ENCODE results near the gene ZWILCH.

The ZWILCH gene

GRCh38 chr15:66564136-66565041 lies 59.3 kb downstream of the ZWILCH start:
- no peak overlapping the region for H3K9ac ChIP-seq
- peaks cover 16% of the 10 kb centered on the region for H3K4me1 ChIP-seq (ENCODE audit: low read depth, poor library complexity, severe bottlenecking)
- H2AFZ ChIP-seq (ENCODE audit: low read depth) = no peak overlapping the region
- no peaks in the 10 kb centered on the region for H4K20me1 ChIP-seq (ENCODE audit: insufficient read depth)
- H3K4me3 ChIP-seq (IDR thresholded peaks at IDR 0.05; ENCODE audit: insufficient read depth, low read depth, low read length) = no peak overlapping the region
- no peak for TF ChIP-seq CTCF (conservative IDR thresholded peaks at IDR 0.05; ENCODE audit: low read depth, low read length)
- no peaks in the 10 kb centered on the region for H3K79me2 ChIP-seq (ENCODE audit: insufficient read depth, low read depth)
- no peaks in the 10 kb centered on the region for H3K27me3 ChIP-seq (ENCODE audit: insufficient read depth, low read depth)
- H3K4me2 ChIP-seq = no peak overlapping the region
- no peak overlapping the region for H3K27ac ChIP-seq
- H3K36me3 ChIP-seq (ENCODE audit: insufficient read depth) = no peaks in the 10 kb centered on the region

GRCh38 chr15:66565141-66565641 lies 60.1 kb downstream of the ZWILCH start:
- H3K4me2 ChIP-seq = no peak overlapping the region
- H3K4me3 ChIP-seq (IDR thresholded peaks at IDR 0.05; ENCODE audit: insufficient read depth, low read depth, low read length) = no peak overlapping the region
- no peak for TF ChIP-seq CTCF (conservative IDR thresholded peaks at IDR 0.05; ENCODE audit: low read depth, low read length)
- no peaks in the 10 kb centered on the region for H4K20me1 ChIP-seq (ENCODE audit: insufficient read depth)
- H3K27me3 ChIP-seq (ENCODE audit: insufficient read depth, low read depth) = no peaks in the 10 kb centered on the region
- no peaks in the 10 kb centered on the region for H3K79me2 ChIP-seq (ENCODE audit: insufficient read depth, low read depth)
- H3K36me3 ChIP-seq (ENCODE audit: insufficient read depth) = no peaks in the 10 kb centered on the region
- peaks cover 16% of the 10 kb centered on the region for H3K4me1 ChIP-seq (ENCODE audit: low read depth, poor library complexity, severe bottlenecking)
- H3K9ac ChIP-seq = no peak overlapping the region
- no peak overlapping the region for H2AFZ ChIP-seq (ENCODE audit: low read depth)
- H3K27ac ChIP-seq = no peak overlapping the region

GRCh38 chr15:66565741-66566144 lies 60.6 kb downstream of the ZWILCH start, which contains the start of gene LCTL:
TSS of gene LCTL (minus strand) at chr15:66565998. CDS start at chr15:66565365, 633 bp downstream.
- no peaks in the 10 kb centered on the region for H3K27me3 ChIP-seq (ENCODE audit: insufficient read depth, low read depth)
- no peaks in the 10 kb centered on the region for H4K20me1 ChIP-seq (ENCODE audit: insufficient read depth)
- no peaks in the 10 kb centered on the region for H3K36me3 ChIP-seq (ENCODE audit: insufficient read depth)
- H3K79me2 ChIP-seq (ENCODE audit: insufficient read depth, low read depth) = no peaks in the 10 kb centered on the region
- peaks cover 16% of the 10 kb centered on the region for H3K4me1 ChIP-seq (ENCODE audit: low read depth, poor library complexity, severe bottlenecking)
- H3K27ac ChIP-seq = no peak within 1 kb of the TSS
- 0 out of 2 replicates have a peak within 1 kb of the TSS, but pooled peaks have one; percentile 7 for H3K4me2 ChIP-seq
- H3K9ac ChIP-seq = no peak within 1 kb of the TSS
- no peak for TF ChIP-seq CTCF (conservative IDR thresholded peaks at IDR 0.05; ENCODE audit: low read depth, low read length)
- H3K4me3 ChIP-seq (IDR thresholded peaks at IDR 0.05; ENCODE audit: insufficient read depth, low read depth, low read length) = no peak within 1 kb of the TSS
- no peak within 1 kb of the TSS for H2AFZ ChIP-seq (ENCODE audit: low read depth)

GRCh38 chr15:66566963-66567531 lies 61.9 kb downstream of the ZWILCH start:
- peak; percentile 57 for TF ChIP-seq CTCF (conservative IDR thresholded peaks at IDR 0.05; ENCODE audit: low read depth, low read length)
- no peaks in the 10 kb centered on the region for H3K36me3 ChIP-seq (ENCODE audit: insufficient read depth)
- peaks cover 16% of the 10 kb centered on the region for H3K4me1 ChIP-seq (ENCODE audit: low read depth, poor library complexity, severe bottlenecking)
- no peaks in the 10 kb centered on the region for H3K79me2 ChIP-seq (ENCODE audit: insufficient read depth, low read depth)
- H3K9ac ChIP-seq = no peak overlapping the region
- H3K27me3 ChIP-seq (ENCODE audit: insufficient read depth, low read depth) = no peaks in the 10 kb centered on the region
- H4K20me1 ChIP-seq (ENCODE audit: insufficient read depth) = no peaks in the 10 kb centered on the region
- no peak overlapping the region for H3K4me3 ChIP-seq (IDR thresholded peaks at IDR 0.05; ENCODE audit: insufficient read depth, low read depth, low read length)
- H3K27ac ChIP-seq = no peak overlapping the region
- no peak overlapping the region for H2AFZ ChIP-seq (ENCODE audit: low read depth)
- 0 out of 2 replicates have a peak overlapping the region, but pooled peaks have one; percentile 7 for H3K4me2 ChIP-seq
